CD1c-positive myeloid dendritic cell (primary cell): ENCODE results near the gene UPK1A.

ENCODE experiments used
- DNase-seq: peaks from one replicate; pipeline ENCODE4 v3.0.0-alpha.2; 2016; ENCODE audit errors: extremely low spot score

Gene UPK1A

GRCh38 chr19:35666251-35666913, at the start of gene UPK1A:
TSS of gene UPK1A (plus strand) at chr19:35666517. CDS start at chr19:35666813, 296 bp downstream.
- no peak for DNase-seq

DNA sequence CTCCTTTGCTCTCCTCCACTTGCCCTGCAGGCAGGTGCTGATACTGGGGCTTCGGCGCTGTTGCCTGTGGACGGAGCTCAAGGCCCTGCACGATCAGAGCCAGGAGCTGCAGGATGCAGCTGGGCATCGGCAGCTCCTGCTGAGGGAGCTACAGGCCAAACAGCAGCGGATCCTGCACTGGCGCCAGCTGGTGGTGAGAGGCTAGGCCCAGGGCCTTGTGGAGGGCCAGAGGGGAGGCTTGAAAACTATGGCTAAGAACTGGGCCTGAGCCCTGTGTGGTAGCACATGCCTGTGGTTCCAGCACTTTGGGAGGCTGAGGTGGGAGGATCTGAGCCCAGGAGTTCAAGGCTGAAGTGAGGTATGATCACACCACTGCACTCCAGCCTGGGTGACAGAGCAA, 47.5 kb upstream of the UPK1A start:
- DNase-seq, result no peak

GRCh38 chr19:35619290-35619923, 46.9 kb upstream of the UPK1A start:
- DNase-seq, result no peak

DNA sequence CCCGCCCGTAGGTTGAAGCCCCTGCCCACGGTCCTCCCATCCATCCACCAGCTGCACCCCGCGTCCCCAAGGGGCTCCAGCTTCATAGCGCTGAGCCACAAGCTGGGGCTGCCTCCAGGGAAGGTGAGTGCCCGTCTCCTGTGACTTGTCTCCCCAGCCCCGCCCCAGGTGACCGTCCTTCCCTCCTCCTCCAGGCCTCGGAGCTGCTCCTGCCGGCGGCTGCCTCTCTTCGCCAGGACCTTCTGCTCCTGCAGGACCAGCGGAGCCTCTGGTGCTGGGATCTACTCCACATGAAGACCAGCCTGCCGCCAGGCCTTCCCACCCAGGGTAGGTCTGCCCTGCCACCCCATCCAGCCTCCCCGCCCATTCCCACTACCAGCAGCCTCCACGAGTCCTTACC, 46.3 kb upstream of the UPK1A start:
- no peak for DNase-seq

DNA sequence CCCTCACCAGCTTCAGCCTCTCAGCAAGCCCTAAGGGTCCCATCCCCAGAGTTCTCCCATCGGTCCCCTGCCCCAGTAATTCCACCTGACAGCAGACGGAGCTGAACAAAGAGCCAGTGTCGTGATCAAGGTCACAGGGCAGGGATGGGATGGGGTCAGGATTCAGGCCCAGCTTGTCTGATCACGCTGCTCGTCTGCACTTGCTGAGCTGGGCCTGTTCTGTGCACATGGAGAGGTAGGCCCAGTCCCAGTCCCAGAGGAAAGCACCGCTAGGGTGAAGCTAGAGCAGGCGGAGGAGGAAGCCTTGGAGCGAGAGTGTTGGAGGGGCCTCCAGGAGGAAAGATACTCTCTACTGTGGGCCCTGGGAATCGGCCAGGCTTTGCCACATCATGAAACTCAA, 44.6 kb upstream of the UPK1A start:
- no peak for DNase-seq

DNA sequence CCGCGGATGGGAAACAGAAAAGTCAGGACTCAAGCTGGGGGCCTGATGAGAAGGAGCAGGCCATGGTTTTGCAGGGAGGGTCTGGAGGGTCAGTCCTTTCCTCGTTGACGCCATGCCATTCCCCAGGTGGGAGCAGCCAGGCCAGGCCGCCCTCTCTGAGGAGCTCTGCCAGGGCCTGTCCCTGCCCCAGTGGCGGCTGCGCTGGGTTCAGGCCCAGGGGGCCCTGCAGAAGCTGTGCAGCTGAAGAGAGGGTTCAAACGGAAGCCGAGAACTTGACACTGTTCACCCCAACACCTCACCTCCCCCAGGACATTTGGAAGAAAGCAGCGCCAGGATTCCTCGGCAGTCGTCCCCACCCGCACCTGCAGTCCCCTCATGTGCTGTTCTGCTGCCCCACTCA, 43.6 kb upstream of the UPK1A start:
- DNase-seq, result no peak

- no peak for DNase-seq
Measured at GRCh38 chr19:35623327-35624010, 42.8 kb upstream of the UPK1A start.

DNA sequence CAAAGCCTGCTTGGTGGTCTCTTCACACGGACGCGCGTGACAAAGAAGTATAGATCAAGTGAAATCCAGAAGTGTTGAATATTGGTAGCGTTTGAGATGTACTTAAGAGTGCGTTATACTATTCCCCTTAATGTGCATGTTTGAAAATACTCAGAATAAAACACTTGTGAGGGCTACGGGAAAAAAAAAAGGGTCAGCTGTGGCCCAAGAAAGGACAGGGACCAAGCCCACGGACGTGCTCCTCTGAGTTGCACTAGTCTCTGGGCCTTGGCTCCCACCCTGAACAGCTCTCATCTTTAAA, 38.1 kb upstream of the UPK1A start:
- DNase-seq, result no peak

DNA sequence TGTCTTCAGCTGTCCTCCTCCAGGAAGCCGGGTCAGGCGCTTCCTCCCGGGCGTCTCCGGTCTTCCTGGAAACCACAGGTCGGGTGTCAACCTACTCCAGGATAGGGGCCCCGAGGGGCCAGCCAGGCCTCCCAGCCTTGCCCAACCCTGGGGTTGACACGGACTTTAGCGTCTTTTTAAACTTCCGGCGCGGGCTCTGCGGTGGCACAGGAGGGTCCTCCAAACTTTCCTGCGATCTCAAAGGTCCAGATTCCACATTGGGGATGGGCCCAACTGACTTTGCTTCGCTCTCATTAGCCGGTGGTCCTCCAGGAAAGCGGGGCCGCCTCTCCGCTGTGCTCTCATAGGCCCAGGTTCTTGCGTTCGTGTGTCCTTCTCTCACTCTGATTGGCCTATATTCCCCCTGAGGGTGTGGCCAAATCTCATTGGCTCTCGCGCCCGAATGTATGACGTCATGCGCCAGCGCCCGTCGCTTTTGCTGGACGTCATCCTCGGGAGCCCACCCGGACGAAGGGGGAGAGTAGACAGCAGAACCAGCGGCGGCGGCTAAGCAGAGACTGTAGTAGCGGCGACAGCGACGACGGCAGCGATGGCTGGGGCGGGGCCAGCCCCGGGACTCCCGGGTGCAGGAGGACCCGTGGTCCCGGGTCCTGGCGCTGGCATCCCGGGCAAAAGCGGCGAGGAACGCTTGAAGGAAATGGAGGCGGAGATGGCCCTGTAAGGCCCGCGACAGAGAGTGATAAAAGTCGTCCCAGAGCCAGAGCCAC, 37.6 kb upstream of the UPK1A start, which contains the start of gene RBM42:
Gene RBM42, plus strand, starts transcription at position 472 of the 767 bp plus-strand sequence. Its CDS starts 118 bp downstream, at position 590.
- peak; percentile 98 for DNase-seq

- DNase-seq, result no peak
Measured at GRCh38 chr19:35629332-35629633, 37.0 kb upstream of the UPK1A start.

- no peak for DNase-seq
Measured at GRCh38 chr19:35633727-35634440, 32.4 kb upstream of the UPK1A start.

GRCh38 chr19:35636651-35637050, 29.7 kb upstream of the UPK1A start:
- no peak for DNase-seq

DNA sequence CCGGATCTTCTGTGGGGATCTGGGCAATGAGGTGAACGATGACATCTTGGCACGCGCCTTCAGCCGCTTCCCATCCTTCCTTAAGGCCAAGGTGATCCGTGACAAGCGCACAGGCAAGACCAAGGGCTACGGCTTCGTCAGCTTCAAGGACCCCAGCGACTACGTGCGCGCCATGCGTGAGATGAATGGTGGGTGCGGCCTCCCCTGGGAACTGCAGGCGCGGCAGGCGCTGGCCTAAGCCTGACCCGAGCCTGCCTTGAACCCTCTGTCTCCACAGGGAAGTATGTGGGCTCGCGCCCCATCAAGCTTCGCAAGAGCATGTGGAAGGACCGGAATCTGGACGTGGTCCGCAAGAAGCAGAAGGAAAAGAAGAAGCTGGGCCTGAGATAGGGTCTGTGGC, 29.2 kb upstream of the UPK1A start:
- DNase-seq, result no peak

- no peak for DNase-seq
Measured at GRCh38 chr19:35639321-35639639, 27.0 kb upstream of the UPK1A start.

DNA sequence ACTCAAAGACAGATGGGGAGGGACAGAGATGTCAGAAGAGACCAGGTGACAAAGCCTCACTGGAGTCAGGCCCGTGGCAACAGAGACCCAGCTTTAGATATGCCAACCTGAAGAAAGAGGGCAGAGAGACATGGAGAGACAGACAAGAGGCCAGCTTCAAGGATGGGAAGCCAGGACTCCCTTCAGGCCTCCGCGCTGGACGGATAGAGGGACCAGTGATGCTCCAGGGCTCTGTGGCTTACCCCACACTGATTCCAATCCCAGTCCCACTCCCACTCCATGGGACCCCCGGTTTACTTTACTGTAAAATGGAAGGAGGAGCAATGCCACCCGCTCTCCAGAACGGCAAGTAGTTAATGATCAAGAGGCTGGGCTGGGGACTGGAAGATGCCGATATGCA, 26.5 kb upstream of the UPK1A start:
- no peak for DNase-seq

GRCh38 chr19:35641515-35642151, 24.7 kb upstream of the UPK1A start, which contains the start of gene ETV2:
TSS of gene ETV2 (plus strand) at chr19:35641745. CDS start at chr19:35642461, 716 bp downstream.
- DNase-seq, result peak; percentile 55

- DNase-seq, result no peak
Measured at GRCh38 chr19:35642312-35642711, 24.0 kb upstream of the UPK1A start.

- no peak for DNase-seq
Measured at GRCh38 chr19:35642798-35643254, 23.5 kb upstream of the UPK1A start.

DNA sequence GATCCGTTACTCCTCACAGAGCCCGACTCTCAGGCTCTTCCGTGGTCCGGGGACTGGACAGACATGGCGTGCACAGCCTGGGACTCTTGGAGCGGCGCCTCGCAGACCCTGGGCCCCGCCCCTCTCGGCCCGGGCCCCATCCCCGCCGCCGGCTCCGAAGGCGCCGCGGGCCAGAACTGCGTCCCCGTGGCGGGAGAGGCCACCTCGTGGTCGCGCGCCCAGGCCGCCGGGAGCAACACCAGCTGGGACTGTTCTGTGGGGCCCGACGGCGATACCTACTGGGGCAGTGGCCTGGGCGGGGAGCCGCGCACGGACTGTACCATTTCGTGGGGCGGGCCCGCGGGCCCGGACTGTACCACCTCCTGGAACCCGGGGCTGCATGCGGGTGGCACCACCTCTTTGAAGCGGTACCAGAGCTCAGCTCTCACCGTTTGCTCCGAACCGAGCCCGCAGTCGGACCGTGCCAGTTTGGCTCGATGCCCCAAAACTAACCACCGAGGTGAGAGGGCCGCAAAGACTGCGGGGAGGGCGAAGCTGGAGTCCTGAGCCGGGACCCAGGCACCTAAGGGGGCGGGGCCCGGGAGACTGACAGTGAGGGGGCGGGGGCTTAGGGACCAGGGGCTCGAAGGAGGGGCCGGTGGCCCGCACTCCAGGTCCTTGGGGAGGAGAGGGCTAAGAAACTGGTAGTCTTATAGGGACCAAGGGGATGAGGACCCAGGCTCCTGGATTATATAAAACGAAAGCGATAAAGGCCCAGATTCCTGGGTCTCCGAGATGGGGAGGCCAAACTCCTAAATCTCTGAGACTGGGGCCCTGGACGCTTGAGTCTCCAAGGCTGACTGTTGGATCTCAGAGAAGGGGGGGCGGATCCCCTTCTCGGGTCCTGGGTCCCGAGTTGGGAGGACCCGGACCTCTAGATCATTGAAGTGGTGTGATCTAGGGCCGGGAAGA, 22.8 kb upstream of the UPK1A start:
- peak; percentile 79 for DNase-seq
